SK-N-MC (cell line): ENCODE measurements around the gene FUT8.

Experiments used
- EZH2 ChIP-seq: fragments of 200-600 bp; sonication (generic); IDR thresholded peaks from one replicate; pipeline ENCODE4 v1.6.1; 2017; ENCODE audit warnings: antibody characterized with exemption
- FOXP2 ChIP-seq: optimal IDR thresholded peaks from 2 replicates; pipeline ENCODE3; 2011; ENCODE audit warnings: mild to moderate bottlenecking, moderate library complexity; ENCODE audit not compliant: insufficient read depth; ENCODE audit errors: extremely low read length, control extremely low read depth

- TF ChIP-seq EZH2 = no peak
- TF ChIP-seq FOXP2 = no peak
Observed at GRCh38 chr14:65639216-65639615, 226.7 kb downstream of the FUT8 start.
